CD4-positive, alpha-beta T cell treated with Interleukin-10 for 1 hour (primary cell): ENCODE results near the gene CCDC112.

ENCODE experiments used
- DNase-seq: peaks from one replicate; pipeline ENCODE4 v3.0.0-alpha.2; 2020

Gene CCDC112

DNA sequence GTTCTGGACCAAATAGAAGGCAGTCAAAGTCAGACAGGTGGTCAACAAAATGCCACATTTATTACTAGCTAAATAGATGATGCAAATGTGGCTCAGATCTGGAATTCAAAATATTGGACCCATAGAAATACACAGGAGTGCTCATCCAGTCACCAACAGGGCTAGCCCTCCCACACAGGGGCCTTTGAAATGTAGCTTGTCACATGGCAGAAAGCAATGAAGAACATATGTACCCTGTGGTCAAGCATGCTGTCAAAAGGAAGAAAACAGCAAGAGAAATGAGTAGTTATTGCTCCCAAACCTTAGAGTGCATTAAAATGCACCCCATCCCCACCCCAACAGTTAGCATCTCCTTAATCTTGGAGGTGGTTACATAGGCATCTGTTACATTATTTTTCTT lies 20.9 kb upstream of the CCDC112 start:
- DNase-seq, result no peak

DNA sequence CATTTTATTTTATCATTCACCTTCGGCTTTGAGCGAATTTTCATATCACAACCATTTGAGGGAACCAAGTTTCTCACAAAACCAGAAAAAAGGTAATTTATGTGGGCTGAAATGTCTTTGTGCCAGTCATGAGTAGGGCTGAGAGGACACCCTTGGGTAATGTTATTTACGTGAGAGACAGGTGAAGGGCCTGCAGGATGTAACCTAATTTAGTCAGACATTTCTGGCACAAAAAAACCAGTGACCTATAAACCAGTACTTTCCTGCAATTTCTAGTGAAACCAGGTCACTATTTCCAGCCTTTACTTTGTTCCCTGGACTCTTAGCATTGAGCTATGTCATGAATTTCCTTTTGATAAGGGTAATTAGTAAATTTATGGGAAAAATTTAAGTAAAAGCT lies 17.2 kb upstream of the CCDC112 start:
- DNase-seq, result no peak

DNA sequence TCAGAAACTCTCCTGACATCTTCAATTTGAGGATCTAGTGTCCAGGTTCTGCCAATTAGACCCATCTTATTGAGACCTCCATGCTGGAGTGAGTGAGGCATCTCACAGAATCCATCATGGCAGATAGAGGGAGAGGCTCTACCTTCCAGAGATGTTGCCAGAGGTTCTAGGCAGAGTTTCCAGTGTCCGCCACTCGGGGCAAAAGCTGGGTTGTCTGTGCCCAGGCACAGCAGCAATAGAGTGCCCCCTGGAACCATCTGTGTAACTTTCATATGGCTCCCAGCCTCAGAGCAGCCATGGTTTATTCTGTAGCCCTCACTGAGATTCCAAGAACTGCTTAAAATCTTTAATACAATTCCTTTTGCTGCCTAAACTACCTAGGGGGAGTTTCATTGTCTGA lies 16.6 kb upstream of the CCDC112 start:
- DNase-seq, result no peak

DNA sequence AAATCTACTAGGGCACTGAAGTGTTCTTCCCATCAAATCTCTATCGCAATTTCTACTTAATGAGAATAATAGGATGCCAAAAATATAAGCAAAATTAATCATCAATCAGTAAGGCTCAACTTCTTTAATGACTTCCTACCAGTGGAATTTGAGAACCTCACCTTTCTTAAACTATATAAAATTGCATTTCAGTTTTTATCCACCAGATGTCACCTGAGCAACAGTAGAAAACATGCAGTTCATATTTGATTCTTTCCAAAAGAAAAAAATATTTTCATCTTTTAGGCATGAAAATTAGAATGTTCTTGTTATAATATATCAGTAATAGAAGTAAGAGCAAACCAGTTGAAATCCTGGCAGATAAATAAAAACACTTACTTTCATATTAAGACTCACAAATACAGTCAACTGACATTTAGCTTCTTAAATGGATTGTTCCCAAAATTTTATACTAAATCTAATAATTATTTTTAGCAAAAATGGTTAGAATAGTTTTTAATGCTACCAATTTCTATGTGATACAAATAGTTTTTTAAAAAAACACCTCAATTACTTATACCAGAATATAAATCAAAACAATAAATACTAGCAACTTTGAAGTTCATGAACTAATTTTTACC lies 13.4 kb upstream of the CCDC112 start:
- peak; percentile 54 for DNase-seq

DNA sequence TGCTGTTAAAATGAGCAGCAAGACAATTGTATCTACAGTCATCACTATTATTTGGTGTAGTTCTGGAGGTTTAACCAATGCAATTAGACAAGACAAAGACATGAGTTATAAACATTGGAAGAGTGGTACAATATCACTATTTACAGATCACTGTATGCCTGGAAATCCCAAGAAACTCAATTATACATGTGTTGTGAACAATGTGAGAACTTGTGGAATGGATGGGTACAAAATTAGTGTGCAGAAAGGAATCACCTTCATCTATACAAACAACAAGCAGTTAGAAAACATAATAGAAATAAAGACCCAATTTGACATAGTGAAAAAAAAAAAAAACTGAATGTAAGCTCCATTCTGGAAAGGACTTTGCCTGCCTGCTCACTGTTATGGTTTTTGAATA lies 12.4 kb upstream of the CCDC112 start:
- no peak for DNase-seq

DNA sequence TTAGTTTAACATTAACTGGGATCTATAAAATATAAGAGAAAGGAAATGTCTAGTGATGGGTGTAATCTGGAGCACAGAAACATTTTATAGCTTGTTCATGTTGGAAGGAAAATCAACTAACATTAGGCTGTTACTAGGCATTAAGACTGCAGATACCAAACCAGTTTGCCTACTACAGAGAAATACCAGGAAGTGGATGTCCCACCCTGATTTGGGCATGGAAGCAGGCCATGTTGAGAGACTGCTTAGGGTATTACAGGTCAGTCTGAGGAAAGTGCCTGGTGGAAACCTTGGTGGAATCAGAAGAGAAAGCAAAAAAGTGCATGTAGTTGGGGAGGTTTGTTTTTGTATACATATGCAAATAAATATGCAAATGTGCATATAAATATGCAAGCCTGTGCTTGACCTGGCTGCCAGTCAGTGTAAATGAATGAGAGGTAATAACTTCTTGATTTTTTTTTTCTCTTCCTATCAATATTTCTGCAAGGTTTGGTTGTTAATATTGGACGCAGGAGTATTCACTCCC lies 9.6 kb upstream of the CCDC112 start:
- DNase-seq, result no peak

DNA sequence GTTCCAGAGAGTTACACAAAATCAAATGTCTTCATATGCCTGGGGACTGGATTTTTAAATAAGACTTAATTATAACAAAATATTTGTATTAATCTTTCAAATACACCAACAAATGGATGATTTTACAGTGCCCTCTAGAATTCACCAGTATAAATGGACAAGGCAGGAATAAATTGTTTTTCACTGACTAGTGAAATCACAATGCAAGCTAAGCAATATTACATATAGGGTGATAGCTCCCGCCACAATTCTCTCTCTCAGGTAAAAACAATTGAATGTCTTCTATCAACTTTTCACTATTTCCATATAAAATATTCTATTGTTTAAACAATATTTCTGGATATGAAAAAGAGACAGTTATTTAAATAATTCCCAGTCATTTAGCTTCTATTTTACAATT lies 8.0 kb upstream of the CCDC112 start:
- no peak for DNase-seq

DNA sequence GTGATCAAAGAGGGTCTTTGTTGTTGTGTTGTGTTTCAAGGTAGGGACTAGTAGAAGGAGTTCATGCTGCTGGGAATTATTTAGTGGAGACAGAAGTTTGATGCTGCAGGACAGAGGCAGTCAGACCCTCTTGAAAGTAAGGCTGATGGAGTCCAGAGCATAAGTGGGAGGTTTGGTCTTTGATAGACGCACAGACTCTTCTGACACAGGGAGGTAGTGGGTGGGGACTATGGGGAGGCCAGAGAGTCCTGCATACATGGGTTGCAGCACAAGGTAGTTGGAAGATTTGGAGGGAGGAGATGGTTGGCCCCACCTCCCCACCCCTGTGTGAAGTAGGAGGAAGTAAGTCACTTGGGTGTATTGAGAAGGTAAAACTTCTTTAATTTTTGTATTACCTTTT lies 2.4 kb upstream of the CCDC112 start:
- no peak for DNase-seq

DNA sequence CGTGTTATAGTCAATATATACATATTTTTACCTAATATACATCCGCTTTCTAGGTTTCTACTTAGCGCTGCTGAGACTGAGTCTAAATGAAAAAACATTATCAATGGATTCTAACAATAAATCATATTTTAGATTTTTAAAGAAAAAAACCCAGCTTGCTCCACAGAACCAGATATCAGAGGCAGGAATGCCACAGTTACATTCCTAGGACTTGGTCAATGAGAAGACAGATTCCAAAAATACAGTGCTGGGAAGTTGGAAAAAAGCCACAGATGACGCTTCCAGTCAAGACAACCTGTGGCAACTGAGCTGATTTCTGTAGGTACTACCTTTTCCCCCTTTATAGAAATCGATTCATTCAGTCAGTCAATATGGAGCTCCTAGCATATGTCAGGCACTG lies 577 bp upstream of the CCDC112 start:
- no peak for DNase-seq

DNA sequence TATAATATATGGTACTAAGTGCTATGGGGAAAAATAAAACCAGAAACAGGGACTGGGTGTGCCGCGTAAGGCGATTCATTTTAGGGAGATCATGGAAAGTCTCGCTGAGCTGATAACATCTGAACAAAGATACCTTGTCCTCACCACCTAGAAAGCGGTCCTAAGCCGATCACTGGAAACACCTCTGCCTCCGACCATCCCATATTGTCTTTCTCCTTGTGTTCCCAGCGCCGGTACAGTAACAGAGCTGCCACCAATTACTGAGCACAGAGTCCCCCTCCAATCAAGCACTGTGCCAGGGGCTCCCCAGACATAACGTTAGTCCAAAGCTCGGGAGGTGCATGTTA lies 704 bp downstream of the CCDC112 start:
- DNase-seq, result no peak

DNA sequence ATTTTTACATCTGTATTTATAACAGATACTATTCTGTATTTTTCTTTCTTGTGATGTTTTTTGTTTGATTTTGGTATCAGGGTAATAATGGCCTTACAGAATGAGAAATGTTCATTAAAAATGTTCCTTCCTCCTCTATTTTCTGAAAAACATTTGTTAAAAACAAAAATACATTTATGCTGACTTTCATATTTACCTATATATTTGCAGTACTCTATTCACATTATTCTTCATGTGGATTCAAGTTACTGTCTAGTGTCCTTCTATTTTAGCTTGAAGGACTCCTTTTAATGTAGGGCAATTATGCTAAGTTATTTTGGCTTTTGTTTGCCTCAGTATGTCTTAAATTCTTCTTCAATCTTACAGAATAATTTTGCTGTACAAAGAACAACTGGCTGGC lies 5.1 kb downstream of the CCDC112 start:
- no peak for DNase-seq

DNA sequence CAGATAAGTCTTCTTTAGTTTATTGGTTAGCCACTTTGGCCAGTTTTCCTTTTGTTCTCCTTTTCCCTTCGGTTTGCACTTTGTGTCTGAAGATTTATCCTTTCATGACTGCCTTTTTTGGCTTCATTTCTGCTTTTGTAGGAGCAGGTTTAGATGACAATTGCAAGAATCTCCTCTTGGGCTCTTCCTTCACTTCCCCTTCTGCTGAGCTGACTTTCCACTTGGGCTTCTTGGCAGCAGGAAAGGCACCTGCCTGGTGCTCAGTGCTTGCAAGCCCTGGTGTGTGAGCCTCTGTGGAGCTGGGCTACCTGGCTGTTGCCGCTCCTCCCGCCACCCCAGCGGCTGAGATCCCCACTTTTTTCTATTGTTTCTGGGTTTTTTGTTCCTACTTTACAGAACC lies 7.3 kb downstream of the CCDC112 start:
- DNase-seq, result no peak

DNA sequence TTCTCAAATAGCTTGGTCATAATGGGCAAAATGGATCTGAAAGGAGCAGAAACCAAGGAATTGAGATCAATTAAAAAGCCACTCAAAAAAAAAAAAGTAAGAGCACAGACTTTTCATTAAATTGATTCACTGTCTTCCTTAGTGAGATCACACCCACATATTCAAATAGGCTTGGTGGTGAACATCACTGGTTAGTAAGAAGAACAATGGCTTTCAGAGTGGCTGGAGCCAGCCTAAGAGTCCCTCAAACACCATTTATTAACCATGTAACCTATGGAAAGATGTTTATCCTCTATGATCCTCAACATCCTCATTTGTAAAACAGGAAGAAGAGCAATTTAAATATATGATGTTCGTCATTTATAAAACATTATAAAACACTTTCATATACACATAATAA lies 12.4 kb downstream of the CCDC112 start:
- DNase-seq, result no peak

DNA sequence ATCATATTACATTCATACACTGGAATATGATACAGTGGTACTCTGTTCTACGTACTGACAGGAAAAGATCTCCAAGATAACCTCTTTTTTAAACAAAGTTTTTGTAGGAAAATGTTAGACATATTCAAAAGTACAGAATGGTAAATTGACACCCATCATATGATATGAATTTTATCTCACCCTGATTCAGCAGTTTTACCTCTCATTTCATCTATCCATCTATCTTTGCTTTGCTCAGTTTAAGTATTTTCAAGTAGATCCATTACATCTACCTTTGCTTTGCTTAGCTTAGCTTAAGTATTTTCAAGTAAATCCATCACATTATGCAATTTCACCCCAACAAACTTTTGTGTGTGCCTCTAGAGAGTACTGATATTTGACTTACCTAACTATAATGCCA lies 14.3 kb downstream of the CCDC112 start:
- no peak for DNase-seq

DNA sequence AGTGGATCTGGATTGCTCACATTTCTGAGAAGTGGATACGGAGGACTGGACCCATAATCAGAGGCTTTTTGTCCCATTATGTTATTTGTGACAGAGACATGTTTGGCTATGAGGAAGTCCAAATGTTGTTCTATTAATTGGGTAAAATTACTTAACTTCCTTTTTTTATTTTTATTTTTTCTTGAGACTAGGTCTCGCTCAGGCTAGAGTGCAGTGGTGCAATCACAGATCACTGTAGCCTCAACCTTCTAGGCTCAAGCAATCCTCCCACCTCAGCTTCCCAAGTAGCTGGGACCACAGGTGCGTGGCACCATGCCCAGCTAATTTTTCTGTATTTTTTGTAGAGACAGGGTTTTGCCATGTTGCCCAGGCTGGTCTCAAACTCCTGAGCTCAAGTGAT lies 21.9 kb downstream of the CCDC112 start:
- no peak for DNase-seq

DNA sequence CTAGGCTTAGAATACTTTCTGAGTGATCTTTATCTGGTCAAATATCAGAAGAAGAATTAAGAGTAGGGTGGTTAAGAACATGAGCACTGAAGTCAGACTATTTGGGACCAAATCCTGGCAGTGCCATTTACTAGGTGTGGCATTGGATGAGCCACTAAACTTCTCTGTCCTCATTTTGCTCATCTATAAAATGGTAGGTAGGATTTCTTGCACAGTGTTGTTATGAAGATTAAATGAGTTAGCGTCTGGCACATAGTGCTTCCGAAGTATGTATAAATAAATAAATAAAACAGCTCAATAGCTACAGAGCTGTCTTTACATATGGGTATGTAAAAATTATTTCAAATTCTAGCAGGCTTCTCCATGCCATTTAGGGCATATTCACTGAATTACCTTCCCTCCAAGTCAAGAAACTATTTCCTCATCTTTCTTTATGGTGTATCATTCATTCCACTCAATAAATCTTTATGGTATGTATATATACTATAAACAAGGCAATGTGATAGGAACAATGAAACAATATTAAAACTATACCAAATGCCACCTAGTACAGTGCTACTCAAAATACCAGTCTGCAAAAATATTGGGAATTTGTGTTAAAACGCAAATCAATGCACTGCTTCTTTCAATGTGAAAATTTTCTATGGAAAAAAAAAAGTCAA lies 24.0 kb downstream of the CCDC112 start:
- no peak for DNase-seq

DNA sequence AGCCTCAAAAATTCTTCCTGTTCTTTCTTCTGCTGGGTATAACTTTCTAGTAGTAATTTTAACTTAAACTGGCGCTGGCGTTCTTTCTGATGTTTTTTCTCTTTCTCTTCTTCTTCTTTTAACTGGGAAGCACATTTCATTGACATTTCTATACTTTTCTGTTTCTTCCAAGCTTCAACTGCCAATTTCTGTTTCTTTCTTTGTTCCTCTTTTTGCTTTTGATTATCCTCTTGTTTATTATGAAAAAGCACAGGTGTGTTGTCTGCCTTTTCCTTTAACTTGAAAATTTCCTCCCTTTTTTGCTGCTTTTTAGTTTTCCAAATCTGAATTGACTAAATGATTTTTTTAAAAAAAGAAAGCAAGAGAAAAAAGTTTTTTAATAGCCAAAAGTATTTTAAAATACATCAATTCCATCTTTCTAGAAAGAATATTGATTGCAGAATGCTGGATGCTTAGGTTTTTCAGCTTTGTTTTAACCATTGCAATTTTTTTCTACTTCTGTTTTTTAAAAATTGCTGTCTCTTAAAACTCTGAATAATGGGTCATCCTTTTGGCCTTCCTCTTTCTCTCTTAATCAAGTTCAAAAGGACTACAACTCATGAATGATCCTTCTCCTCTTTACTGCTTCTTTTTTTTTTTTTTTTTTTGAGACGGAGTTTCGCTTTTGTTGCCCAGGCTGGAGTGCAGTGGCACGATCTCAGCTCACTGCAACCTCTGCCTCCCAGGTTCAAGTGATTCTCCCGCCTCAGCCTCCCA lies 25.0 kb downstream of the CCDC112 start:
- DNase-seq, result no peak

DNA sequence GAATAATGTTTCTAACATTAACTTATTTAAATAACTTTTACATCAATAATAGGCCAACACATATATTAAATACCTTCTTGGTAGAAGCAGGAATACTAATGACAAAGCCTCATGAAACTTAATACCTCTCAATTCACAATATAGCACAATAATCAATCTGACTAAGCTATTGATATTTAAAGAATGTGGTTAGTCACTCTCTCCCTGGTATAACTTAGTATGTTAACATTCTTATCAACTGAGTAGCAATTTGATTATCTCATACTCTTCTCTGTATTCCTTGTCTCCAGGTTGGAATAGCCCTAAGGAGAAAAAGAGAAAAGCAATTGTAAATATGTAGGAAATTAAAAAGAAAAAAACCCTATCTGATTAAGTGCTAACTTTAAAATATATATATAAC lies 28.8 kb downstream of the CCDC112 start:
- no peak for DNase-seq

DNA sequence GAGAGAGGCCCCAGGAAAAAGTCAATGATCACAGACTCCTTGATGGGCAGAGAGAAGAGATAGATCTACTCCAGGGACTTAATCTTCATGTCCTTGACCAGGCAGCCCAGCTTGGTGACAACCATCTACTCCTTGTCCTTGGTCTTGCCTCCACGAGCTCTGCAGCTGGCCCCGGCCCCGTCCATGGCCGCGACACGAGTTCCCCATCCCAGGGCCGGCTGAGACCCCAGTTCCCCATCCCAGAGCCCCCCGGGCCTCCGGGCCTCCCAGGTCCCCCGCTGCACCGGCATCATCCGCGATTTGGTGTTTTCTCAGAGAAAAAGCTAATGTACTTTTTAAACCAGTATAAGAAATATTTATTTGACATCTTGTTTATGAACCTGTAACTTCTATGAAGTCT lies 31.2 kb downstream of the CCDC112 start:
- DNase-seq, result no peak

DNA sequence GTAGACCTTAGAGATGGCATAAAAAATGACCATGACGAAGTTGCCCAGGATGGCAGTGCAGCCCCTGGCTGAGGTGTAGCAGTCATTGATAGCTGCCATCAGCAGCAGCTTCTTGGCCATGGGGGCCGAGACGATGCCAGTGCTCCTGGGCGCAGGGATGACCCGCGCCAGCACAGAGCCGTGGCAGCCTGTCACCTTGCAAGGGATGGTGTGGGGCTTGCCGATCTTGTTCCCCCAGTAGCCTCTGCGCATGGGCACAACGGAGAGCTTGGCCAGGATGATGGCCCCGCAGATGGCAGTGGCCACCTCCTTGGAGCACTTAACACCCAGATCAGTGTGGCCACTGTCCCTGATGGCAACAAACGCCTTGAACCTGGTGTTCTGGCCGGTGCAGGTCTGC lies 31.7 kb downstream of the CCDC112 start:
- DNase-seq, result no peak

DNA sequence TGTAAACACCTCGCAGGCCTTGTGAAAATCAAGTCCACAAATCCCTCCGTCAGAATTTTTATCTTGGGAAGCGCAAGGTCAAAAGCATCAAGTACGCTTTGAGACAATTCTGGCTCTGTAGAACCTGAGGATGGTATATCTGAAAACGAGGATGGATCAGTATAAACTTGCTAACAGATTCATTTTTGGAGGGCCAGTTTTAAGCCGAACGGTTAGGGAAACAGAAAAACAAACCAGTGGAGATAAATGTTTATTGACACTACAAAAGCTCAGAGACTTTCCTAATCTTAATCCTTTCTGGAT lies 33.4 kb downstream of the CCDC112 start:
- DNase-seq, result no peak

DNA sequence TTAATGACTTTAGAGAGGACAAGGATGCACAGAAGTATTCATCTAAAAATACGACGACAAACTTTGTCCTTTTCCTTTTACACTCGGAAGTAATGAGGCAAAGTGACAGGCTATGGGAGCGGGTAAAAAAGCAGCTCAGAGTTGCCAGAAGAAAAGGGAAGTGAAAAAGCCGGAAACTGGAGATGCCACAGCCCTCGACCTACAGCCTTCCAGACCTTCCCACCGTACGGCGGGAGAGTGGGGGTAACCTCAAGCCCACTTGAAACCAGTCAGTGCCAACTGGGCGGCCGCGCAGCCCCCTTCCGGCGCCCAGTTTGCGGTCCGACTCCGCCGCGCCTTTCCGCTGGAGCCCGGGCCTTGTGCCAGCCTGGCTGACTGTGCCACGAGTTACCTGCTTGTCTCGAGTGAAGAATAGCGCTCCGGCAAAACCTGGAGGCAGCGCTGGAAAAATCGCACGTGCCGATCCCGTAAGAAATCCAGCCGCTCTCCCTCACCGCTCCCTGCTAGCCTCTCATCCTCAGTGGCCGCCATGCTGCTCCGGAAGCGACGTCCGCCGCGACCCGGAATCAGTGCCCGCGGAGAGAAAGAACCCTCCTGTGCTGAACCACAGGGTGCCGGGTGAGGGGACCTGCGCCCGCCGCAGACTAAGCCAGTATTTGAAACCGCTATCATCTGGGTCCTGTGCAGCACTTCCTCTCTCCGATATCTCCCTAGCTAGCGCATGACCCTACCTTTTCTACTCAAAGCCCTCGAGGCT lies 34.0 kb downstream of the CCDC112 start, which contains the start of gene PGGT1B:
PGGT1B (minus strand) TSS at position 557 of the 757 bp plus-strand sequence; CDS start at position 531, 26 bp downstream.
- DNase-seq, result peak; percentile 70

DNA sequence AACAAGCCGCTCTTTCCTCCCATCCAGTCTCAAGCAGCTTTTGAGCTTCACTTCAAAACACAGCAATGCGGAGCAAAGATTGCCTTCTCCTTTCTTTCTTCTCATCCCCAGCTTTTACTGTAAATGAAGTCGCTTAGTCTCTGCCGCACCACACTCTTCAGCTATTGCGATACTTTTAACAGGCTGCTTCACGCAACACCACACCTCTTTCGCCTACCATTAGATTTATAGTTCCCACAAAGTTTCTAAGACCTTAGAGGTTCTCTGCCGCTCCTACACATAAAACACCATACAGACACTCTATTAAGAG lies 34.5 kb downstream of the CCDC112 start:
- no peak for DNase-seq

DNA sequence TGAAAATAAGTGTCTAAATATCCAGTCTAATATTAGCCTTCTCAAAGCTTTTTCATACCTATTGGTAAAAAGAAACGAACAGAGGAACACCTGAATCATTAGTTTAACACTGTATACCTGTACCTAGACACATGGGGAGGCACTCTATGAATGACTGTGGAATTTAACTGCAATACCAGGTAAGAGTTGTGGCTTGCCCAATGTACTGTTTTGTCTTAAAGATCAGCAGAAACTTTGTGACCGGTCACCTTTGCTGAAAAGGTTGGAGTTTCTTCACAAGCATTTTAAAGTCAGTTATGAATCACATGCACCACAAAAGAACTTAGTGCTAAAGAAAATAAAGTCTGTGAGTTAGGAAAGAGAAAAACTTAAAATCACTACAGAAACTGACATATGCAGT lies 36.2 kb downstream of the CCDC112 start:
- no peak for DNase-seq
